Measurements from ENCODE around the gene NUP62.

GRCh38 chr19:49929121-49929610, at the start of gene NUP62, which contains the start of gene ATF5:
- no peak for TF ChIP-seq CTCF (IDR thresholded peaks at IDR 0.05; ENCODE audit: low read depth, low read length, missing input control)
- peak; percentile 96 for TF ChIP-seq REST (IDR thresholded peaks at IDR 0.05)
- TF ChIP-seq JUND (IDR thresholded peaks at IDR 0.05) = no peak
- TF ChIP-seq ZBTB33 (IDR thresholded peaks at IDR 0.05) = no peak
- TF ChIP-seq MAX (IDR thresholded peaks at IDR 0.05) = no peak
- peak; percentile 99 for TF ChIP-seq TAF1 (conservative IDR thresholded peaks at IDR 0.05)
- peak; percentile 62 for TF ChIP-seq YY1 (IDR thresholded peaks at IDR 0.05)
- peak in 1 of 2 donors; percentile 57 for TF ChIP-seq RXRA (IDR thresholded peaks at IDR 0.05)
